SJSA1 (cell line): Measurements from ENCODE around the gene VASN. TPM values are rescaled to one million over a fixed set of nuclear protein-coding genes. Genes with fewer than 3 reads are reported as not detected.
A peak's percentile ranks its signal among the peaks of the same experiment; 100 is the strongest.

Experiments used
- DNase-seq, 2 experiments: peaks; one replicate each; pipeline ENCODE4 v3.0.0-alpha.2; 2015 to 2020; ENCODE audit warnings: low spot score in 2 of 2, low read depth in 1 of 2
- H3K27ac ChIP-seq: fragments of 250-450 bp; sonication (Bioruptor Pico); 2 replicates; pipeline ENCODE4 v1.5.1; 2020; ENCODE audit warnings: mild to moderate bottlenecking, moderate library complexity
- H3K27me3 ChIP-seq: fragments of 250-450 bp; sonication (Bioruptor Pico); replicated peaks from 2 replicates; pipeline ENCODE4 v1.5.1; 2020; ENCODE audit warnings: mild to moderate bottlenecking, moderate library complexity
- H3K36me3 ChIP-seq: fragments of 250-450 bp; sonication (Bioruptor Pico); 2 replicates; pipeline ENCODE4 v1.5.1; 2020; ENCODE audit warnings: mild to moderate bottlenecking
- H3K4me1 ChIP-seq: fragments of 250-450 bp; sonication (Bioruptor Pico); replicated peaks from 2 replicates; pipeline ENCODE4 v1.6.1; 2021; ENCODE audit warnings: mild to moderate bottlenecking
- H3K4me3 ChIP-seq: fragments of 250-450 bp; sonication (Bioruptor Pico); 2 replicates; pipeline ENCODE4 v1.5.1; 2020; ENCODE audit warnings: mild to moderate bottlenecking
- H3K9me3 ChIP-seq: fragments of 250-450 bp; sonication (Bioruptor Pico); replicated peaks from 2 replicates; pipeline ENCODE4 v1.5.1; 2020; ENCODE audit warnings: mild to moderate bottlenecking
- total RNA-seq: library from RNA; depleted of rRNA; stranded (reverse); fragments of >200 nt; shearing (Covaris generic); gene quantifications from 2 replicates; pipeline ENCODE4 v1.2.3, GENCODE V29; 2014

The VASN gene
- total RNA-seq, 1 experiment from 2014 or later = 93.6 TPM

- Histone ChIP-seq H3K4me3 (no peak overlapping the region), H3K4me1 (peaks cover 13% of the 10 kb centered on the region), H3K27ac (no peak overlapping the region), H3K36me3 (peaks cover 41% of the 10 kb centered on the region), H3K9me3 (no peaks in the 10 kb centered on the region), H3K27me3 (no peaks in the 10 kb centered on the region)
- no peak for DNase-seq
These were observed 37.7 kb downstream of the VASN start for GRCh38 chr16:4409081-4409932.

- no peak overlapping the region for H3K27ac ChIP-seq
- H3K36me3 ChIP-seq = peaks cover 35% of the 10 kb centered on the region
- peak; percentile 84 to 87 for DNase-seq
- no peak overlapping the region for H3K4me3 ChIP-seq
- H3K27me3 ChIP-seq = no peaks in the 10 kb centered on the region
- no peaks in the 10 kb centered on the region for H3K9me3 ChIP-seq
- H3K4me1 ChIP-seq = peaks cover 19% of the 10 kb centered on the region
These were observed 38.9 kb downstream of the VASN start for GRCh38 chr16:4410335-4411075.

DNA sequence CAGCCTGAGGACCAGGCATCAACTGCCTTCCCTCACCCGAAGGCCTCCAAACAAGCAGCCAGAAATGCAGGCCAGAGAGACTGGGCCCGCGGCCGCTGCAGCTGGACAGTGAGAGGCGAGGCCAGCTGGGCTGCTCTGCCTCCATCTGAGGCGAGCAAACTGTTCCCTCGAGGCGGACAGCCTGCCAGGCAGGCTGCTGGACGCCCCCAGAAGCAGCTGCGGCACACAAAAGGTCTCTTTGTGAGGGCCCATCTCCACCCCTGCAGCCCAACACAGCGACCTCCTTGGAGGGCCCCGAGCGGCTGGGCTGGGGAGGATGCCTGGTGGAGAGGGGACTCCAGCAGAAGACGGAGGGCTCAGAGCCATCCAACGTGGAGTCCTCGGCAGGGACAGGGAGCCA is 40.0 kb downstream of the VASN start:
- Histone ChIP-seq H3K27me3 (no peaks in the 10 kb centered on the region), H3K4me1 (peaks cover 29% of the 10 kb centered on the region), H3K9me3 (peaks cover 5% of the 10 kb centered on the region; the same call in 1 of the 2 replicates), H3K4me3 (no peak overlapping the region), H3K27ac (no peak overlapping the region), H3K36me3 (peaks cover 38% of the 10 kb centered on the region)
- no peak for DNase-seq

- H3K27ac ChIP-seq = no peak overlapping the region
- H3K9me3 ChIP-seq = peaks cover 5% of the 10 kb centered on the region; the same call in 1 of the 2 replicates
- H3K36me3 ChIP-seq = peaks cover 35% of the 10 kb centered on the region
- peaks cover 32% of the 10 kb centered on the region for H3K4me1 ChIP-seq
- DNase-seq = no peak
- H3K27me3 ChIP-seq = no peaks in the 10 kb centered on the region
- no peak overlapping the region for H3K4me3 ChIP-seq
These were observed 40.5 kb downstream of the VASN start for GRCh38 chr16:4412159-4412558.

DNA sequence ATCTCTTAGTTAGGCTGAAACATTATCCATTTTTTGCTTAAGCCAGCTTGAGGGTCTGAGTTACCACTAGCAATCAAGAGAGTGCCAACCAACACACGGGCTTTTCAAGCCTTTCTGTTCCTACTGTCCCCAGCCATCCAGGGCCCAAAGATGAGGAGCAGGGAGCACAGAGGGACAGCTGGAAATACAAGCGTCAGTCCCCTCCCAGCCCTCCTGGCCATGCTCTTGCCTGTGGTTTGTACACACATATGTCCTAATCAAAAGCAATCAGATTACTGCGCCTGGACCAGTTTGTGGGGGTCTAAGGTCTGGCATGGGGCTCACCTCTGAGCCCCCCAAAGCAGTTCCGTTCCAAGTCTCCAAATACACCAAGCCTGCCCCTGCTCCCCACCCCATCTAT is 41.2 kb downstream of the VASN start:
- H3K36me3 ChIP-seq = peaks cover 29% of the 10 kb centered on the region
- DNase-seq = no peak
- H3K9me3 ChIP-seq = peaks cover 5% of the 10 kb centered on the region; the same call in 1 of the 2 replicates
- H3K27me3 ChIP-seq = no peaks in the 10 kb centered on the region
- H3K4me3 ChIP-seq = no peak overlapping the region
- H3K4me1 ChIP-seq = peaks cover 35% of the 10 kb centered on the region
- H3K27ac ChIP-seq = no peak overlapping the region

DNA sequence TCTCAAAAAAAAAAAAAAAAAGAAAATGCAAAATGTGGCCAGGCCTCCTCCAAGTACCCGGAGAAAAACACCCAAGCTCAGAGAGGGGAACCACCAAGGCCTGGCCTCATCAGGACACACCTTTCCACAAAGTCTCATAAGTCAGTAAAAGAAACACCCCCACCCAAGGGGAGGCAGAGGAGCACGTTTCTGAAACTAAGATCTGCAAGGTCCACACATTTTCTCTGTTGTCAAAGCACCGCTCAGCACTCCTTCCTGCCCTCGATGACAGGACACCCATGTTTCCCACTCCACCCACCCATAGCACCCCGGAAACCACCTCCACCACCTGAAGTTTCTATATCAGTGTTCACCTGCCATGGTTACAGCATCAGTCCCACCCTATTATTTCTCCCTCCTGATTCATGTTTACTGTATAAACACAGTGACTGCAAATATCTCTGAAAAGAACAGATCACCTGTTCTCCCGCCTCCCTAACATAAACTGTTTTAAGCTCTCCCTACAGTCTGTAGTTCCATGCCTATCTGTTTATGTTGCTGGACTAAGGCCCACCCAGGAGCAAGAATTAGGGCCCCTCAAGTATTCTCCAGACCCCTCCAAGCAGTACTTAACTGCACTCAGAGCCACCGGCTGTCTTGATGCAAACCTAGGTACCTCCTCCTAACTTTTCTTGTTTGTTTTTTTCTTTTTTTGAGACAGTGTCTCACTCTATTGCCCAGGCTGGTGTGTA is 42.7 kb downstream of the VASN start:
- Histone ChIP-seq H3K4me3 (no peak overlapping the region), H3K27ac (no peak overlapping the region), H3K4me1 (peaks cover 35% of the 10 kb centered on the region), H3K36me3 (peaks cover 19% of the 10 kb centered on the region), H3K9me3 (peaks cover 5% of the 10 kb centered on the region; the same call in 1 of the 2 replicates), H3K27me3 (no peaks in the 10 kb centered on the region)
- DNase-seq = no peak

- peak overlapping the region; percentile 81 for H3K4me3 ChIP-seq
- DNase-seq = peak in 1 of 2 experiments; percentile 39
- peaks cover 5% of the 10 kb centered on the region; the same call in 1 of the 2 replicates for H3K9me3 ChIP-seq
- peaks cover 19% of the 10 kb centered on the region for H3K36me3 ChIP-seq
- H3K4me1 ChIP-seq = peaks cover 28% of the 10 kb centered on the region
- H3K27ac ChIP-seq = peak overlapping the region; percentile 47
- H3K27me3 ChIP-seq = no peaks in the 10 kb centered on the region
These were observed 44.0 kb downstream of the VASN start for GRCh38 chr16:4415538-4416199.

DNA sequence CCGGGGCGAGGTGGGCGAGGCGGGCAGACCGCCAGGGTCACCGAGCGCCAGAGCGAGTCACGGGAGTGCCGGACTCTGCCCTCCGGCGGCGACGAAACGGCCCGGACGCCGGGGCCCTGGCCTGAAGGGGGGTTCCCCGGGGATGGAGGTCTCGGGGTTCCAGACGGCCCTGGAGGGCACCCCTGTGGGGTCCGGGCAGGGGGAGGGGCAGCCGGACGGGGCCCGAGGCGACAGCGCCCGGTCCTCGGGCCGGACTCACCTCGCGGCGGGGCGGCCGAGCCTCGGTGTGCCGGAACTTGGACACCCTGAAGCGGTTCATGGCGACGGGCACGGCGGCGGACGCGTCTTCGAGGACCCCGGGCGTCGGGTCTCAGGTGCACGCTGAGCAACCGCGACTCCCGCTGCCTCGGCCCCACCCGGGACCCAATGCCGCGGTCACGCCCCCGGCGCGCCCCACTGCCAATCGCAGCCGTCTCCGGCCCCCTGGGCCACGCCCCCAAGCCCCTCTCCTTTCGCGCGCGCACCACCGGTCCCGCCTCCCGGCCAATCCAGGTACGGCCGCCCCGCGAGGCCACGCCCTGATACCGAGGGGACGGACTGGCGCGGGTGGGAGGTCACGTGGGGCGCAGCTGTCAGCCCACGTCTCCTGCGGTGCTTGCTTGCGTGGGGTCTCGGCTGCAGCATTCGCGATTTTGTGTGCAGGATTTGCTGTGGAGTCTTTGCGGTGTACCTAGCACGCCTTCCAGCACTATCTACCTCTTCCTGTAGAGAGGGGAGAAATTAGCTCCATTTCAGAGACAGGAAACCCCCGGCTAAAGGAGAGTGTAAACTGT is 44.8 kb downstream of the VASN start, which contains the start of gene CORO7:
Gene CORO7, minus strand, starts transcription at position 397 of the 833 bp plus-strand sequence. Its CDS starts 78 bp downstream, at position 319.
- peak; percentile 86 to 95 for DNase-seq
- Histone ChIP-seq H3K9me3 (peaks cover 5% of the 10 kb centered on the region; the same call in 1 of the 2 replicates), H3K27me3 (no peaks in the 10 kb centered on the region), H3K4me1 (peaks cover 22% of the 10 kb centered on the region), H3K4me3 (peak within 1 kb of the TSS; percentile 81), H3K36me3 (peaks cover 19% of the 10 kb centered on the region), H3K27ac (peak within 1 kb of the TSS; percentile 47)

- H3K27me3 ChIP-seq = no peaks in the 10 kb centered on the region
- H3K36me3 ChIP-seq = peaks cover 10% of the 10 kb centered on the region
- peaks cover 24% of the 10 kb centered on the region for H3K4me1 ChIP-seq
- H3K4me3 ChIP-seq = no peak overlapping the region
- peaks cover 5% of the 10 kb centered on the region; the same call in 1 of the 2 replicates for H3K9me3 ChIP-seq
- no peak overlapping the region for H3K27ac ChIP-seq
- DNase-seq = no peak
These were observed 47.8 kb downstream of the VASN start for GRCh38 chr16:4419402-4419959.

DNA sequence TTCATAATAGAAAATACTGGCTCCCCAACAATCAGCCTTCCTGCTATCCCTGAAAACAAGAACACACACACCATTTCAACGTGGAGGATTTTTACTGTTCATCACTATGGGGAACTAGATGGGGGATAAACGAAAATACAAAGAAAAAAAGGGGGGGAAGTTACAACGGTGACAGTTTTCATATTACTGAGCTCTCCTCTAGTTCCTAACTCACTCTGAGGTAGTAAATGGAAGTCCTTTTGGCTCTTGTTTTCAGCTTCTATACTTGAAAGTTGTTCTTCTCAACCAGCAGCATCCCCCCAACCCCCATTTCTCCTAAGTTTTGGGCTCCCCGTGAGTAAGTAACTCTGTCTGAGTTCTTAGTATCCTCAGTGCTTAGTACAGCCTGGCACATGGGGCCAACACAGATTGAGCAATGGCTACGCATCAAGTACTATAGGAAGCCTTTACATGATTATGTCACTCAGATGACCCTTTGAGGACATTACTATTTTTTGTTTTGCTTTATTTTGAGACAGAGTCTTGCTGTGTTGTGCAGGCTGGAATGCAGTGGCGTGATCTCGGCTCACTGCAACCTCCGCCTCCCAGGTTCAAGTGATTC is 49.0 kb downstream of the VASN start:
- H3K36me3 ChIP-seq = peaks cover 8% of the 10 kb centered on the region
- no peak overlapping the region for H3K4me3 ChIP-seq
- H3K27ac ChIP-seq = no peak overlapping the region
- no peaks in the 10 kb centered on the region for H3K27me3 ChIP-seq
- peaks cover 5% of the 10 kb centered on the region; the same call in 1 of the 2 replicates for H3K9me3 ChIP-seq
- DNase-seq = no peak
- peaks cover 22% of the 10 kb centered on the region for H3K4me1 ChIP-seq

DNA sequence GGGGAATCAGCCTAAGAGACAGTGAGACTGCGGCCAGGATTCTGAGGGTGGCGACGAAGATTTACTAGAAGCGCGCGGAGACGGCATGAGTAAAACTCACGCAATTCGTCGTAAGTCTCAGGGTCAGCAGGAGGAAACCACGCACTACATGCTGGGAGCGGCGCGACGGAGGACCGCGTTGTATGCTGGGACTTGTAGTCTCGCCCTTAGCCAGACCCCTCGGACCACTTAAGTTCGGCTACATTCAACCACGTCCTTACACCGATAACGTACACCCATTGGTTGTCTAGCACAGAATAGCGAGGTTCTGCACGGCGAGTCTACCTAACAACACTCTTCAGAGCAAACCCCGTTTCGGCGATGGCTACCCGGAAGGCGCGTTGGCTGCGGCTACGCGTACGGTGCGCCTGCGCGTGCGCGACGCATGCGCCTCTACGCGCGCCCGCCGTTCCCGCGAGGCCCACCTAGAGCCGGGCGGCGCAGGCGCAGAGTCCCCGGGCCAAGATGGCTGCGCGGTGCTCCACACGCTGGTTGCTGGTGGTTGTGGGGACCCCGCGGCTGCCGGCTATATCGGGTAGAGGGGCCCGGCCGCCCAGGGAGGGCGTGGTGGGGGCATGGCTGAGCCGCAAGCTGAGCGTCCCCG is 53.9 kb downstream of the VASN start, which contains the start of gene DNAJA3:
Gene DNAJA3, plus strand, starts transcription at position 491 of the 643 bp plus-strand sequence. Its CDS starts 14 bp downstream, at position 505.
- Histone ChIP-seq H3K36me3 (peaks cover 32% of the 10 kb centered on the region), H3K4me3 (peak within 1 kb of the TSS; percentile 80), H3K9me3 (no peaks in the 10 kb centered on the region), H3K4me1 (peaks cover 14% of the 10 kb centered on the region), H3K27me3 (no peaks in the 10 kb centered on the region), H3K27ac (peak within 1 kb of the TSS; percentile 88)
- DNase-seq = peak; percentile 92 to 98
